ENCODE data around the gene FAM210B. TPM values are rescaled to one million over a fixed set of nuclear protein-coding genes. Genes with fewer than 3 reads are reported as not detected.

The FAM210B gene
- total and polyA plus RNA-seq, 9 of the 15 experiments (the other 6 are each of a cell fraction or from before 2014, with no cell fraction given) = 12.1 to 87.3 (median 47.6) TPM

- TF ChIP-seq, protein P1, sequence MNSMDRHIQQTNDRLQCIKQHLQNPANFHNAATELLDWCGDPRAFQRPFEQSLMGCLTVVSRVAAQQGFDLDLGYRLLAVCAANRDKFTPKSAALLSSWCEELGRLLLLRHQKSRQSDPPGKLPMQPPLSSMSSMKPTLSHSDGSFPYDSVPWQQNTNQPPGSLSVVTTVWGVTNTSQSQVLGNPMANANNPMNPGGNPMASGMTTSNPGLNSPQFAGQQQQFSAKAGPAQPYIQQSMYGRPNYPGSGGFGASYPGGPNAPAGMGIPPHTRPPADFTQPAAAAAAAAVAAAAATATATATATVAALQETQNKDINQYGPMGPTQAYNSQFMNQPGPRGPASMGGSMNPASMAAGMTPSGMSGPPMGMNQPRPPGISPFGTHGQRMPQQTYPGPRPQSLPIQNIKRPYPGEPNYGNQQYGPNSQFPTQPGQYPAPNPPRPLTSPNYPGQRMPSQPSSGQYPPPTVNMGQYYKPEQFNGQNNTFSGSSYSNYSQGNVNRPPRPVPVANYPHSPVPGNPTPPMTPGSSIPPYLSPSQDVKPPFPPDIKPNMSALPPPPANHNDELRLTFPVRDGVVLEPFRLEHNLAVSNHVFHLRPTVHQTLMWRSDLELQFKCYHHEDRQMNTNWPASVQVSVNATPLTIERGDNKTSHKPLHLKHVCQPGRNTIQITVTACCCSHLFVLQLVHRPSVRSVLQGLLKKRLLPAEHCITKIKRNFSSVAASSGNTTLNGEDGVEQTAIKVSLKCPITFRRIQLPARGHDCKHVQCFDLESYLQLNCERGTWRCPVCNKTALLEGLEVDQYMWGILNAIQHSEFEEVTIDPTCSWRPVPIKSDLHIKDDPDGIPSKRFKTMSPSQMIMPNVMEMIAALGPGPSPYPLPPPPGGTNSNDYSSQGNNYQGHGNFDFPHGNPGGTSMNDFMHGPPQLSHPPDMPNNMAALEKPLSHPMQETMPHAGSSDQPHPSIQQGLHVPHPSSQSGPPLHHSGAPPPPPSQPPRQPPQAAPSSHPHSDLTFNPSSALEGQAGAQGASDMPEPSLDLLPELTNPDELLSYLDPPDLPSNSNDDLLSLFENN (IDR thresholded peaks at IDR 0.05; ENCODE audit: low read depth in 2 of 2, low read length in 2 of 2) = peak in 1 of 2 experiments; percentile 93; a peak in 2 of 4 replicates
- TF ChIP-seq SIN3B (IDR thresholded peaks at IDR 0.05; ENCODE audit: low read depth) (no peak), ZNF3 (CRISPR knock-in tag; IDR thresholded peaks at IDR 0.05) (no peak), SRSF9 (IDR thresholded peaks at IDR 0.05; ENCODE audit: borderline replicate concordance, low read depth, low read length) (no peak), ZNF23 (CRISPR knock-in tag; IDR thresholded peaks at IDR 0.05) (no peak), MCM5 (IDR thresholded peaks at IDR 0.05; ENCODE audit: low read depth) (no peak), FOXA1 (IDR thresholded peaks at IDR 0.05; ENCODE audit: borderline replicate concordance) (no peak), RUNX1 (IDR thresholded peaks at IDR 0.05; ENCODE audit: low read depth) (no peak), RB1 (IDR thresholded peaks at IDR 0.05; ENCODE audit: low read depth) (peak; percentile 25), RBFOX2 (IDR thresholded peaks at IDR 0.05; ENCODE audit: low read depth, low read length) (no peak), CBFB (CRISPR knock-in tag; IDR thresholded peaks at IDR 0.05) (0 out of 2 replicates have a peak, but pooled peaks have one; percentile 60), ZNF512 (tag; IDR thresholded peaks at IDR 0.05) (no peak), BRF1 (IDR thresholded peaks at IDR 0.05; ENCODE audit: borderline replicate concordance, extremely low read depth, insufficient read length) (no peak), MTF1 (CRISPR knock-in tag; IDR thresholded peaks at IDR 0.05; ENCODE audit: borderline replicate concordance) (no peak), BDP1 (IDR thresholded peaks at IDR 0.05; ENCODE audit: insufficient read depth, insufficient read length) (no peak), PURB (CRISPR knock-in tag; IDR thresholded peaks at IDR 0.05; ENCODE audit: low read depth) (no peak), KLF6 (CRISPR knock-in tag; IDR thresholded peaks at IDR 0.05; ENCODE audit: borderline replicate concordance) (no peak), FOXP1 (CRISPR knock-in tag; IDR thresholded peaks at IDR 0.05) (no peak; the same call in 1 of the 2 replicates), RAD21 (CRISPR knock-in tag; conservative IDR thresholded peaks at IDR 0.05 in 1 of 2, IDR thresholded peaks at IDR 0.05 in 1 of 2) (peak in 1 of 2 experiments; percentile 30; a peak in 2 of 4 replicates), NFYB (IDR thresholded peaks at IDR 0.05; ENCODE audit: extremely low read depth, insufficient read length) (no peak)
- TF ChIP-seq, protein P2, sequence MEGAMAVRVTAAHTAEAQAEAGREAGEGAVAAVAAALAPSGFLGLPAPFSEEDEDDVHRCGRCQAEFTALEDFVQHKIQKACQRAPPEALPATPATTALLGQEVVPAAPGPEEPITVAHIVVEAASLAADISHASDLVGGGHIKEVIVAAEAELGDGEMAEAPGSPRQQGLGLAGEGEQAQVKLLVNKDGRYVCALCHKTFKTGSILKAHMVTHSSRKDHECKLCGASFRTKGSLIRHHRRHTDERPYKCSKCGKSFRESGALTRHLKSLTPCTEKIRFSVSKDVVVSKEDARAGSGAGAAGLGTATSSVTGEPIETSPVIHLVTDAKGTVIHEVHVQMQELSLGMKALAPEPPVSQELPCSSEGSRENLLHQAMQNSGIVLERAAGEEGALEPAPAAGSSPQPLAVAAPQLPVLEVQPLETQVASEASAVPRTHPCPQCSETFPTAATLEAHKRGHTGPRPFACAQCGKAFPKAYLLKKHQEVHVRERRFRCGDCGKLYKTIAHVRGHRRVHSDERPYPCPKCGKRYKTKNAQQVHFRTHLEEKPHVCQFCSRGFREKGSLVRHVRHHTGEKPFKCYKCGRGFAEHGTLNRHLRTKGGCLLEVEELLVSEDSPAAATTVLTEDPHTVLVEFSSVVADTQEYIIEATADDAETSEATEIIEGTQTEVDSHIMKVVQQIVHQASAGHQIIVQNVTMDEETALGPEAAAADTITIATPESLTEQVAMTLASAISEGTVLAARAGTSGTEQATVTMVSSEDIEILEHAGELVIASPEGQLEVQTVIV (CRISPR knock-in tag; IDR thresholded peaks at IDR 0.05; ENCODE audit: borderline replicate concordance) = no peak
Measured at GRCh38 chr20:56411759-56412472, 53.1 kb downstream of the FAM210B start, which contains the start of gene CASS4 (continued).
